SIG-M5 treated with dmso at 0.1 percent for 504 hours (cell line): ENCODE results near the gene PSMA6.
"Not testable (repeated sequence)": the region's sequence is repeated elsewhere in the genome, so short reads cannot be mapped to it uniquely, and the experiment has no call there.

Experiments used
- DNase-seq: peaks from one replicate; lab custom pipeline; 2025; ENCODE audit not compliant: unreplicated experiment; lab: John Stamatoyannopoulos, UW

PSMA6 gene

DNA sequence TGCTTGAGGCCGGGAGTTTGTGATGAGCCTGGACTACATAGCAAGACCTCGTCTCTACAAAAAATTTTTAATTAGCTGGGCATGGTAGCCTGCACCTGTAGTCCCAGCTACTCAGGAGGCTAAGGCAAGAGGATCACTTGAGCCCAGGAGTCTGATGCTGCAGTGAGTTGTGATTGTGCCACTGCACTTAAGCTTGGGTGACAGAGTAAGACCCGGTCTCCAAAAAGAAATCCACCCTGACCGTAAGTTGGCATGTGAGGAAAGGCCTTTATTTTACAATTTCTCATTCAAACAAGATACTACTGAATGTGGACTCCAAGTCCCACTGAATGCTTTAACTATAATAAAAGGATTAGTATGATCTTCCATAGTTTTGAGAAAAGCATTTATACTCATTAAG lies 27.3 kb downstream of the PSMA6 start:
- DNase-seq, result no peak

- no peak for DNase-seq
Observed at GRCh38 chr14:35320472-35320871, 28.3 kb downstream of the PSMA6 start.

DNA sequence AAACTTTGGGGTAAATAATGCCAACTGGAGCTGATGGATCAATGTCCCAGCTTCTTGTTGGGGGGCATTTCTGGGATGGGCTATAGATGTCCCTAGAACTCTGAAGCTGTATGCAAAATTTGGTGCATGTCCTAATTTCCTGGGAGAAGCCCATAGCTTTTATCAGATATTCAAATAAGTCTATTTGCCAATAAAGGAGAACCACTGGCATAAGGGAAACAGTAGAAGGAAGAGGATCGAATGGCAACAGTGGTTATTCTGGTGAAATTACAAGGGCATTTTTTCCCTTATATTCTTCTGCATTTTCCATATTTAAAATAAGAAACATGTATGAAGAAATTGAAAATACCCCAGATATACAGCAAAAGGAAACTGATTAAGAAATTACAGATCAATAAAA lies 34.2 kb downstream of the PSMA6 start:
- no peak for DNase-seq

GRCh38 chr14:35331605-35332516 lies 39.7 kb downstream of the PSMA6 start:
- DNase-seq, result peak; percentile 74

GRCh38 chr14:35332517-35333263 lies 40.5 kb downstream of the PSMA6 start:
- peak; percentile 12 for DNase-seq

- no peak for DNase-seq
Observed at GRCh38 chr14:35333264-35333730, 41.1 kb downstream of the PSMA6 start.

- no peak for DNase-seq
Observed at GRCh38 chr14:35333797-35334743, 41.9 kb downstream of the PSMA6 start.

DNA sequence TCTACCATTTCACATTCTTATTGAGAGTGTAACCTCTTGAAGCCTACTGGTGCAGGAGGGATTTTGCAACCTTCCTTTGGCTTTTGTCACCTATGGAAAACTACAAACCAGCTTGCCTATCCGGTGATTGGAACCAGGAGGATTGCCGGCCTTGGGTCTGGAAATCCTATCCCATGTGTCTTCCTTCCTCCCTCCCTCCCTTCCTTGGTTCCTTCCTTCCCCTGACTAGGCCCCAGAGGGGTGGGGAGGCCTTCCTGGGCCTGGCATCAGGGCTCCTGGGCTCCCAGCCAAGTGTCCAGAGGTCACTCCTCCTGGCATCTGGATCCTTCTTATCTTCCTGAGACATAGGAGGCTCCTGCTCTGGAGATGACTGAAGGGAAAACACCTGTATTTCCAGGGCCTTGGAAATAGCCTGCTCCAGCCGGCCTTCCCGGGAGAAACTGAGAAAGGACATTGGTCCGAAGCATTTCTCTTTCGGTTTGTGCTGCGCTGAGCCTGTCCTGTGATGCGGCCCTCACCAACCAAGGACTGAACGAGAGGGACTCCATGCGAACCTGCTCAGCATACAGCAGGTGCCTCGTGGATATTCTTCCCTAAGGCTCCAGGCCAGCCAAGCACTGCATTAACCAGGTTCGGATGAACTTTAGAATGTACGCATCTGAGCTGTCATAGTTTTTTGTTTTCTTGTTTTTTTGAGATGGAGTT lies 43.4 kb downstream of the PSMA6 start:
- no peak for DNase-seq

DNA sequence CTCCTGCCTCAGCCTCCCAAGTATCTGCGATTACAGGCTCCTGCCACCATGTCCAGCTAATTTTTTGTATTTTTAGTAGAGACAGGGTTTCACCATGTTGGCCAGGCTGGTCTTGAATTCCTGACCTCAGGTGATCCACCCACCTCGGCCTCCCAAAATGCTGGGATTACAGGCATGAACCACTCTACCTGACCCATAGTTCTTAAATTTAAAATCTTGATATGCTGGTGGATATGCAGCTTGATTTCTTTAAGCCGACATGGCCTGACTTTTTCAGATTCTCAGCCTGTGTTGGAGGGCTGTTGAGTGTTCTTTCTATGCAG lies 44.0 kb downstream of the PSMA6 start:
- not testable (repeated sequence) for DNase-seq

DNA sequence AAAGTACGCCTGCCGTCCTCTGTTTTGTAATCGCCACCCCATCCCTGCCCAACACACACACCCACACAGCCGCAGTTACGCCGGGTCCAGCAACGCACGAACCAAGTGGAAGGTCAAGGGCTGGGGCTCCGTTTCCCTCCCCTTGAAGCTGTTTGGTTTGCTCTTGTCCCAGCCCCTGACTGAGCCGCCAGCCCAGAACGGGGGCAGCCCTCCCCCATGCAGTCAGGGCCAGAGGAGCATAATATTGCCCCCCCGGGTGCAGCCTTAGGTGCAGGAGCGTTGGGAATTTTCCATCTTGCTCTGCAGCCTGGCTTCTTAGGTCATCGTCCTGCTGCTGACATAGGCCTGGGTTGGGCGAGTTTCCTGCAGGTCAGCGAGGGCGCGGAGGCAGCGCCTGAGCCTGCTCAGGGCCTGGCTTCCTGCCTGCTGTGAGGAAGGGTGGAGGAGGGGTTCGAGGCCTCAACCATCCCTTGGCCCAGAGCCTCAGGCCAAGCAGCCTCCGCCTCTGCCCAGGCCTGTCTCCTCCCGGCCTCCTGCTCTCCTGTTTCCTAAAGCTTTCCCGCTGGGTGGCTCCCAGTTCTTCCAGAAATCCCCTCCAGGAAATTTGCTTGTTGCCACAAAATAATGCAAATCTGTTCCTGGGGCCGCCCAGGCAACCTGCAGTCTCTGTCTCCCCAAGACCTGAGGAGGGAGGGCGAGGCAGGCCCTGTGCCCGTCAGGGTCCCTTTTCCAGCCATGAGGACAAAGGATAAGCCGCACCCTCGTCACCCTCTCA lies 44.5 kb downstream of the PSMA6 start:
- DNase-seq, result peak; percentile 67

- no peak for DNase-seq
Observed at GRCh38 chr14:35337269-35338255, 45.4 kb downstream of the PSMA6 start.

GRCh38 chr14:35338731-35339405 lies 46.7 kb downstream of the PSMA6 start:
- DNase-seq, result no peak

DNA sequence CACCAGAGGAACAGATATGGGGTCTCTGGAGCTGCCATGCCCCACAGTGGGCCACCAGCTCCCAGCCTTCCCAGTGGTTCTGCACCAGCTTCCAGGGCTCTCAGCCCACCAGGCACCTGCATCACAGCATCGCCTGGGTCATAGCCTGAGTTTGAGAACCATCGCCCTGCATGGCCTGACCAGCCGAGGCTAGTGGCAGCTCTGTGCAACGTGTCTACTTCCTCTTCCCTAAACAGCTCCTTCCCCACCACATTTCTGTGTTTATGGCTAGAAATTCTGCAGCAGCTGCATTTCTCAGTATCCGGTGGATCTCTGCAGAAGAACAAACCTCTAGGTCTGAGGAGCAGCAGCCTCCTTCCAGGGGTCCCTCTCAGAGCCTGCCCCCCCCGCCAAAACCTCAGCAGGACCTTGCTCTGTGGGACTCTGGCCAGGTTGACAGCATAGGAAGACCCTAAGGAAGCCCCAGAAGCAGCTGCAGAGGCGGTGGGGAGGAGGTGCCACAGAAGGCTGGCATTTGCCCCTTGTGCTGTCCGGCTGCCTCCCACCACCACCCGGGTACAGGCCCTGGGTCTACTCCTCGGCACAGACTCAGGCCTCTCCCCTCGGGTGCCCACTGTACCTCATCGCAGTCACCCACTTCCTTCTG lies 47.7 kb downstream of the PSMA6 start:
- DNase-seq, result peak; percentile 70

GRCh38 chr14:35340616-35341453 lies 48.7 kb downstream of the PSMA6 start:
- DNase-seq, result no peak

- DNase-seq, result peak; percentile 75
Observed at GRCh38 chr14:35341454-35341750, 49.2 kb downstream of the PSMA6 start.

GRCh38 chr14:35341751-35342488 lies 49.7 kb downstream of the PSMA6 start:
- no peak for DNase-seq
